Stimulated activated naive B cell treated with anti-CD40 and anti-IgM and Interleukin-4, amounts not matched to agents 10 μg/mL and 1 μg/mL and 100 μg/mL, for 72 hours (primary cell): ENCODE results near the gene CD101.

Source experiments
- ATAC-seq, 2 donors: fragments of 150-1000 bp; cut with Tn5 transposase; replicated peaks; 2 replicates each; pipeline ENCODE4 v1.10.0; 2021; ENCODE audit warnings: moderate library complexity in 1 of 2
- DNase-seq: peaks from one replicate; pipeline ENCODE4 v3.0.0; 2021
- H3K27ac Mint-ChIP-seq: one replicate; pipeline ENCODE4 v1.8.0; 2022; ENCODE audit warnings: mild to moderate bottlenecking, mixed read lengths
- H3K27me3 Mint-ChIP-seq, 2 donors: one replicate each; pipeline ENCODE4 v1.8.0; 2022; ENCODE audit warnings: mixed read lengths in 2 of 2
- H3K36me3 Mint-ChIP-seq, 2 donors: one replicate each; pipeline ENCODE4 v1.8.0; 2022; ENCODE audit warnings: mixed read lengths in 2 of 2, mild to moderate bottlenecking in 1 of 2
- H3K4me1 Mint-ChIP-seq, 2 donors: one replicate each; pipeline ENCODE4 v1.8.0; 2022; ENCODE audit warnings: mixed read lengths in 2 of 2, mild to moderate bottlenecking in 1 of 2
- H3K4me3 Mint-ChIP-seq, 2 donors: one replicate each; pipeline ENCODE4 v1.8.0; 2022; ENCODE audit warnings: mild to moderate bottlenecking in 2 of 2, mixed read lengths in 2 of 2, moderate library complexity in 1 of 2
- H3K9me3 Mint-ChIP-seq, 2 donors: one replicate each; pipeline ENCODE4 v1.8.0; 2022; ENCODE audit warnings: mixed read lengths in 2 of 2, mild to moderate bottlenecking in 1 of 2

The CD101 gene

DNA sequence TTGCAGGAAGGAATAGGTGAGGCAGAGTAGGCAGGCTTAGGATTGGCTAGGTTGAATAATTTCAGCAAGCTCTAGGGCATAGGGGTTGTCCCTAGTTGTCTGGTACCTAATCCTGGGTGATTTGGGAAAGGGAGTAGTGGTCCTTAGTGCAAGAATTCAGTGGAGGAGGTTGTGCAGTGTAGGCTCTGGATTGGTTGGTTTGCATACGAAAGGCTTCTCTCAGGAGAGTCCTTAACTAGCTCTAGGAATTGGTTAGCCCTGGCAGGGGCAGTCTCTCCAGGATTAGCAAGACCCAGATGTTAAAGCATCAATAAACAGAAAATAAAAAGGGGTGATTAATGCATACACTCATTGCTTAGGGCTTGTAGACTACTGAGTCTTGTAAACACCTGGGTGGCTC lies 9.6 kb upstream of the CD101 start:
- Mint-ChIP-seq H3K4me1 (peaks cover 0 to 5% of the 10 kb centered on the region in 2 donors), H3K36me3 (no peaks in the 10 kb centered on the region), H3K9me3 (no peaks in the 10 kb centered on the region), H3K27me3 (peaks cover 4 to 5% of the 10 kb centered on the region in 2 donors), H3K27ac (no peak overlapping the region), H3K4me3 (no peak overlapping the region)
- DNase-seq (no peak), ATAC-seq (no peak)

- Mint-ChIP-seq H3K27me3 (no peaks in the 10 kb centered on the region), H3K27ac (no peak overlapping the region), H3K9me3 (no peaks in the 10 kb centered on the region), H3K4me1 (no peaks in the 10 kb centered on the region), H3K36me3 (no peaks in the 10 kb centered on the region), H3K4me3 (no peak overlapping the region)
- no peak for DNase-seq
- ATAC-seq, result no peak
Measured at GRCh38 chr1:116993286-116993685, 8.3 kb upstream of the CD101 start.

DNA sequence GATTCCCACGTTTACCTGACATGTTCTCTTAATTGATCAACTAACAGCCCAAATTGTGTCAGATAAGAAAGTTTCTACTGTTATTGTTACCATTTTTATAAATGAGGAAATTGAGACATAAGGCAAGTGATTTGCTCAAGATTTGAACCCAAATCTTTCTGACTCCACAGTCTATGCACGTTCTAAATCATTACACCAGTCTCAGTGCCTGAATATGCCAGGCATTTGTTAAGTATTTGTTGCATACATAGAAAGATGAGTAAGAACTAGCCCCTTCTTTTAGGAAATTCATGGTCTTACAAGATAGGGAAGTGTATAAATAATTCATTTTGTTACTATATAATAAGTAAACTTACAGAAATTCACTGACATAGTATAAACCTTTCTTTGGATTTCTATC lies 7.1 kb upstream of the CD101 start:
- Mint-ChIP-seq H3K4me3 (no peak overlapping the region), H3K27ac (no peak overlapping the region), H3K36me3 (no peaks in the 10 kb centered on the region), H3K27me3 (no peaks in the 10 kb centered on the region), H3K9me3 (no peaks in the 10 kb centered on the region), H3K4me1 (no peaks in the 10 kb centered on the region)
- ATAC-seq, result no peak
- no peak for DNase-seq

GRCh38 chr1:116997066-116997465 lies 4.5 kb upstream of the CD101 start:
- no peak for ATAC-seq
- DNase-seq, result no peak

GRCh38 chr1:116997636-116998035 lies 3.9 kb upstream of the CD101 start:
- H3K27me3 Mint-ChIP-seq, result no peaks in the 10 kb centered on the region
- no peak overlapping the region for H3K27ac Mint-ChIP-seq
- DNase-seq (no peak), ATAC-seq (no peak)
- H3K36me3 Mint-ChIP-seq, result no peaks in the 10 kb centered on the region
- H3K4me3 Mint-ChIP-seq, result no peak overlapping the region
- peaks cover 0 to 1% of the 10 kb centered on the region in 2 donors for H3K9me3 Mint-ChIP-seq
- peaks cover 11 to 19% of the 10 kb centered on the region in 2 donors for H3K4me1 Mint-ChIP-seq

More at GRCh38 chr1:116997066-116997465, 4.5 kb upstream of the CD101 start:
- Mint-ChIP-seq H3K9me3 (no peaks in the 10 kb centered on the region), H3K4me3 (no peak overlapping the region), H3K4me1 (peaks cover 8 to 15% of the 10 kb centered on the region in 2 donors), H3K36me3 (no peaks in the 10 kb centered on the region), H3K27ac (no peak overlapping the region), H3K27me3 (no peaks in the 10 kb centered on the region)

DNA sequence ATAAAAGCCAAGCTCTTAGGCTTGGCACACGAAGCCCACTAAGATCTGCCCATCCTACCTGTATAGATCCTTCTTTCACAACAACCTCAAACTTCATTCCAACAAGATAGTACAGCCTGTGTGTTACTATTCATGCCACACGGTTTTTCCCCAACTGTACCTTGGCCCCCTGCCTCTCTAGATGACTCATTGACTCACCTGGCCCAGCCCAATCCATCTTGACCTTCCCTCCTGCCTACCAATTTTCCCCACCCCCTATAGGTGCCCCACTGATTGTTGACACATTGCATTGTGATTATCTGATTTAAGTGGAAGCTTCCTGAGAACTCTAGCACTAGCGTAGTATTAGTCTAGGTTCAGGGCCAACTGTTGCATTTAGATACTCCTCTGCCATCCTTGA lies 2.0 kb upstream of the CD101 start:
- H3K9me3 Mint-ChIP-seq, result peaks cover 0 to 1% of the 10 kb centered on the region in 2 donors
- peaks cover 14 to 26% of the 10 kb centered on the region in 2 donors for H3K4me1 Mint-ChIP-seq
- DNase-seq, result no peak
- H3K27ac Mint-ChIP-seq, result peak overlapping the region; percentile 42
- no peaks in the 10 kb centered on the region for H3K27me3 Mint-ChIP-seq
- no peak overlapping the region for H3K4me3 Mint-ChIP-seq
- ATAC-seq, result no peak
- H3K36me3 Mint-ChIP-seq, result no peaks in the 10 kb centered on the region

- DNase-seq, result no peak
- Mint-ChIP-seq H3K9me3 (peaks cover 0 to 1% of the 10 kb centered on the region in 2 donors), H3K4me3 (no peak overlapping the region), H3K27me3 (no peaks in the 10 kb centered on the region), H3K27ac (no peak overlapping the region), H3K4me1 (peaks cover 14 to 26% of the 10 kb centered on the region in 2 donors), H3K36me3 (no peaks in the 10 kb centered on the region)
- ATAC-seq, result no peak
Measured at GRCh38 chr1:117000142-117000541, 1.4 kb upstream of the CD101 start.

GRCh38 chr1:117003223-117003875 lies 1.8 kb downstream of the CD101 start:
- ATAC-seq (no peak), DNase-seq (no peak)
- Mint-ChIP-seq H3K9me3 (peaks cover 0 to 1% of the 10 kb centered on the region in 2 donors), H3K27me3 (no peaks in the 10 kb centered on the region), H3K4me1 (peaks cover 14 to 26% of the 10 kb centered on the region in 2 donors), H3K36me3 (no peaks in the 10 kb centered on the region), H3K27ac (no peak overlapping the region), H3K4me3 (no peak overlapping the region)

DNA sequence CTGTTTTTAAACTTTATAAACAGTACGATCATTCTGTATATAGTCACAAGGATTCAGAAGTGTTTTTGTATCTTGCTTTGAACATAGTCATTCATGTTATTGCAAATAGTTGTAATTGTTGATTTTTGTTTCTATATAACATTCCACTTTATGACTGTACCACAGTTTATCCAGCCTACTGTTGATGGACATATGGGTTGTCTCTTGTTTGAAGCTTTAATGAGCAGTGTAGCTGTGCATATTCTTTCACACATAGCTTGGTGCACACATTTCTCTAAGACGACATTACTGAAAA lies 6.1 kb downstream of the CD101 start:
- H3K4me1 Mint-ChIP-seq, result peaks cover 4 to 6% of the 10 kb centered on the region in 2 donors
- no peaks in the 10 kb centered on the region for H3K9me3 Mint-ChIP-seq
- H3K27ac Mint-ChIP-seq, result no peak overlapping the region
- no peak for DNase-seq
- no peak for ATAC-seq
- H3K36me3 Mint-ChIP-seq, result no peaks in the 10 kb centered on the region
- H3K4me3 Mint-ChIP-seq, result no peak overlapping the region
- H3K27me3 Mint-ChIP-seq, result no peaks in the 10 kb centered on the region

DNA sequence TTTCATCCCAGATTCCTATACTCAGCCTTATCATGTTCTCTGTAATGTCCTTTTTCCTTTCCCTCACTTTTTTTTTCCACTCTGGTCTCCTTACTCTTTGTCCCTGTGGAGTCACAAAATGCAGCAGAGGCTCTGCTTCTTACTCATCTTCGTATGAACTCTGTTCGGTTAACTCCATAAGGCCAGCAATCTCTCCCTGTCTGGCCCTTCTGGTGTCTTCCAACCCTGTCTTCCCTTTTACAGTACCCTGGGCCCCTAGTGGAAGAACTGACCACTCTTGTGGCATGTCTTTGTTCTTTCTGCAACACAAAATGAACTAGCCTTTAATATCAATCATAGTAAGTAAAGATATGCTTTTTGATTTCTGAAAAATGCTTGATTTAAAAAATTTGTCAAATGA lies 7.1 kb downstream of the CD101 start:
- no peak overlapping the region for H3K4me3 Mint-ChIP-seq
- no peak overlapping the region for H3K27ac Mint-ChIP-seq
- H3K9me3 Mint-ChIP-seq, result no peaks in the 10 kb centered on the region
- H3K4me1 Mint-ChIP-seq, result no peaks in the 10 kb centered on the region
- H3K36me3 Mint-ChIP-seq, result no peaks in the 10 kb centered on the region
- H3K27me3 Mint-ChIP-seq, result no peaks in the 10 kb centered on the region
- DNase-seq (no peak), ATAC-seq (no peak)

- DNase-seq (no peak), ATAC-seq (no peak)
- H3K27me3 Mint-ChIP-seq, result no peaks in the 10 kb centered on the region
- no peak overlapping the region for H3K27ac Mint-ChIP-seq
- H3K4me3 Mint-ChIP-seq, result no peak overlapping the region
- no peaks in the 10 kb centered on the region for H3K4me1 Mint-ChIP-seq
- no peaks in the 10 kb centered on the region for H3K36me3 Mint-ChIP-seq
- no peaks in the 10 kb centered on the region for H3K9me3 Mint-ChIP-seq
Measured at GRCh38 chr1:117009132-117009531, 7.6 kb downstream of the CD101 start.

GRCh38 chr1:117010310-117010969 lies 8.9 kb downstream of the CD101 start:
- no peaks in the 10 kb centered on the region for H3K27me3 Mint-ChIP-seq
- H3K27ac Mint-ChIP-seq, result no peak overlapping the region
- ATAC-seq (no peak), DNase-seq (no peak)
- H3K36me3 Mint-ChIP-seq, result no peaks in the 10 kb centered on the region
- no peaks in the 10 kb centered on the region for H3K9me3 Mint-ChIP-seq
- H3K4me3 Mint-ChIP-seq, result no peak overlapping the region
- H3K4me1 Mint-ChIP-seq, result peaks cover 0 to 2% of the 10 kb centered on the region in 2 donors

DNA sequence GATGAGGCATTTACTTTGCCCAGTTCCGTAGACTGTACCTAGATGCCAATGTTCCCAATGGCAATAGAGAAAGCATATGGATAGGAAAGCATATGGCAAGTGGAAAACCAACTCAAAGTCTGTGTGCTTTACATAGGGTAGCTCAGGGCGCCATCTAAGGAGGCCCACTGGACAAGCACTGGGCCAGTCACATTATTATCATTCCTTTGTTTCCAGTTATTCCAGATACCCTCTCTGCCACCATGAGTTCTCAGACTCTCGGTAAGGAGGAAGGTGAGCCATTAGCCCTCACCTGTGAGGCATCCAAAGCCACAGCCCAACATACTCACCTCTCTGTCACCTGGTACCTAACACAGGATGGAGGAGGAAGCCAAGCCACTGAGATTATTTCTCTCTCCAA lies 9.8 kb downstream of the CD101 start:
- Mint-ChIP-seq H3K27ac (no peak overlapping the region), H3K4me3 (no peak overlapping the region), H3K9me3 (no peaks in the 10 kb centered on the region), H3K27me3 (no peaks in the 10 kb centered on the region), H3K36me3 (no peaks in the 10 kb centered on the region), H3K4me1 (peaks cover 2 to 6% of the 10 kb centered on the region in 2 donors)
- DNase-seq (no peak), ATAC-seq (no peak)

DNA sequence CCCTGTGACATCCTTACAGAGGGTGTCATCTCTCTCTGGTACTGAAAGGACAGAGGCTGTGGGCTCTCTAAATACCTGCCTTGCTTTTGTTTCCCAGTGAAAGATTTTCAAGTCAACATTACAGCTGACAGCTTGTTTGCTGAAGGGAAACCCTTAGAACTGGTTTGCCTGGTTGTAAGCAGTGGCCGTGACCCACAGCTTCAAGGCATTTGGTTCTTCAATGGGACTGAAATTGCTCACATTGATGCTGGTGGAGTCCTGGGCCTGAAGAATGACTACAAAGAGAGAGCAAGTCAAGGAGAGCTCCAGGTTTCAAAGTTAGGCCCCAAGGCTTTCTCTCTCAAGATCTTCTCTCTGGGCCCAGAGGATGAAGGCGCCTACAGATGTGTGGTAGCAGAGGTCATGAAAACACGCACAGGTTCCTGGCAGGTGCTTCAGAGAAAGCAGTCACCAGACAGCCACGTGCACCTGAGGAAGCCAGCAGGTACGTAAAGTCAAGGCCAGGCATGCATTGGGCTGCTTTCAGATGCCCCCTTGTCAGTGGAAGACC lies 11.8 kb downstream of the CD101 start:
- Mint-ChIP-seq H3K4me3 (no peak overlapping the region), H3K27ac (no peak overlapping the region), H3K9me3 (no peaks in the 10 kb centered on the region), H3K36me3 (no peaks in the 10 kb centered on the region), H3K4me1 (peaks cover 2 to 6% of the 10 kb centered on the region in 2 donors), H3K27me3 (no peaks in the 10 kb centered on the region)
- ATAC-seq (no peak), DNase-seq (no peak)

GRCh38 chr1:117014209-117014608 lies 12.6 kb downstream of the CD101 start:
- H3K9me3 Mint-ChIP-seq, result no peaks in the 10 kb centered on the region
- no peaks in the 10 kb centered on the region for H3K36me3 Mint-ChIP-seq
- no peaks in the 10 kb centered on the region for H3K27me3 Mint-ChIP-seq
- DNase-seq (no peak), ATAC-seq (no peak)
- no peak overlapping the region for H3K27ac Mint-ChIP-seq
- H3K4me1 Mint-ChIP-seq, result peaks cover 2 to 6% of the 10 kb centered on the region in 2 donors
- H3K4me3 Mint-ChIP-seq, result no peak overlapping the region
